B cell (primary cell): Measurements from ENCODE around the gene HBG2.

Experiments
- CTCF ChIP-seq: fragments of 200-600 bp; IDR thresholded peaks from one replicate; pipeline ENCODE4 v1.8.0; 2022; ENCODE audit warnings: antibody characterized with exemption, mild to moderate bottlenecking
- EZH2 ChIP-seq: IDR thresholded peaks from 2 replicates; pipeline ENCODE4 v1.6.1; 2012; ENCODE audit warnings: borderline replicate concordance, low read depth, mild to moderate bottlenecking, moderate library complexity, low read length; ENCODE audit not compliant: insufficient read depth, poor library complexity, severe bottlenecking

DNA sequence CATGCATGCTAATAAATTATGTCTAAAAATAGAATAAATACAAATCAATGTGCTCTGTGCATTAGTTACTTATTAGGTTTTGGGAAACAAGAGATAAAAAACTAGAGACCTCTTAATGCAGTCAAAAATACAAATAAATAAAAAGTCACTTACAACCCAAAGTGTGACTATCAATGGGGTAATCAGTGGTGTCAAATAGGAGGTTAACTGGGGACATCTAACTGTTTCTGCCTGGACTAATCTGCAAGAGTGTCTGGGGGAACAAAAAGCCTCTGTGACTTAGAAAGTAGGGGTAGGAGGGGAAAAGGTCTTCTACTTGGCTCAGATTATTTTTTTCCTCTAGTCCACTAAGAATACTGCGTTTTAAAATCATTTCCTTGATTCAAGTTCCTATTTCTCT lies 26.9 kb downstream of the HBG2 start:
- TF ChIP-seq CTCF (no peak), EZH2 (no peak)
